ENCODE measurements around the gene FAM83F.
"Not testable (repeated sequence)": the region's sequence is repeated elsewhere in the genome, so short reads cannot be mapped to it uniquely, and the experiment has no call there.

The FAM83F gene

DNA sequence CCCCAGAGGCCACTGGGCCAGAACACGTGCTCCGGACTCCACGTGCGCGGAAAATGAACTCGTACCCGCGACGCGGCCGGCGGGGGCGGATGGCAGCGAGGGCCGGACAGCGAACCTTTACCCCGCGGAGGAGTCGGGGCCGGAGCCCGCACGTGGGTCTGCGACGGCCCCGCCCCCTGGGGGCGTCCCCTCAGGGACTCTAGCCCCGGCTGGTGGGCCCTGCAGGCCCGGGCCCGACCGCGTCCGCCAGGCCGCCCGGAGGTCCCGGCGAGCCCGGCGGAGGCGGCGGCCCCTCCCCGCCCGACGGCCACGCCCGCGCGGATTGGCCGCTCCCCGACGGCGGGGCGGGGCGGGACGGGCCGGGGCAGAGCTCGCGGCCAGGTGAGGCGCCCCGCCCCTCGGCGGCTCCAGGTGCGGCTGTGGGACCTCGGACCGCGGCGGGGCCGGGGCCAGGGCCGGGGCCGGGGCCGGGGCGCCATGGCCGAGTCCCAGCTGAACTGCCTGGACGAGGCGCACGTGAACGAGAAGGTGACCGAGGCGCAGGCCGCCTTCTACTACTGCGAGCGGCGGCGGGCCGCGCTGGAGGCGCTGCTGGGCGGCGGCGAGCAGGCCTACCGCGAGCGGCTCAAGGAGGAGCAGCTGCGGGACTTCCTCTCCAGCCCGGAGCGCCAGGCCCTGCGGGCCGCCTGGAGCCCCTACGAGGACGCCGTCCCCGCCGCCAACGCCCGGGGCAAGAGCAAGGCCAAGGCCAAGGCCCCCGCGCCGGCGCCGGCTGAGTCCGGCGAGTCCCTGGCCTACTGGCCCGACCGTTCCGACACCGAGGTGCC lies at the start of gene FAM83F:
FAM83F (plus strand) TSS at position 389 of the 827 bp plus-strand sequence; CDS start at position 478, 89 bp downstream.
- DNase-seq, result no peak

GRCh38 chr22:39946126-39946502 lies 48.6 kb upstream of the FAM83F start:
- DNase-seq, result no peak

DNA sequence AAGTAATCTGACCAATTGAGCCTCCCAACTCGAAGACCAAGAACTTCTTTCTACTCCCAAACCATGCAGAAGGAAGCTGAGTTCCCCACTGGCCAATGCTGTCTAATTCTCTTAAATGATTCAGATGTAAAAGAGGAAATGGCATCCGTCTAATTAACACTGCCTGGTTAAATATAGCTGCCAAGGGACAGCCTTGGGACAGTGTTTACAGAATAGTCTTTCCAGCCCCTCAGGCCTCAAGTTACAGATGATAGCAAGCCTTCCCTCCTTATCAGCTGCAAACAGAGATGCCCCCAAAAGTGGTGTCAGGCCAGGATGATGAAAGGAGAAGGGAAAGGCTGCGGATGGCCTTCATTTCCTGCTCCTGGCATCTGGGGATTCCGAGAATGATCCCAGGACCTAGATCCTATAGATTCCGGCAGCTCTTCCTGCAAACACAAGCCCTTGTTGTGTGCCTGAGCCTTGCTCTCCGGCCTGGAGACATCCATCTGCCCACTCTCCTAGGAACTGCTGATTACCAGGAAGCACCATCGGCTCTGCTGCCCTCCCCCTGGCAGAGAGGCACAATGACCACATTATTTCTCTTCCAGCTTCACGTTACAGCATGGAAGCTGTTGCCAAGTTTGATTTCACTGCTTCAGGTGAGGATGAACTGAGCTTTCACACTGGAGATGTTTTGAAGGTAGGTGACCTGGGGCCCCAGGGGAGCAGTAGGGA lies 48.1 kb upstream of the FAM83F start:
- DNase-seq, result no peak

DNA sequence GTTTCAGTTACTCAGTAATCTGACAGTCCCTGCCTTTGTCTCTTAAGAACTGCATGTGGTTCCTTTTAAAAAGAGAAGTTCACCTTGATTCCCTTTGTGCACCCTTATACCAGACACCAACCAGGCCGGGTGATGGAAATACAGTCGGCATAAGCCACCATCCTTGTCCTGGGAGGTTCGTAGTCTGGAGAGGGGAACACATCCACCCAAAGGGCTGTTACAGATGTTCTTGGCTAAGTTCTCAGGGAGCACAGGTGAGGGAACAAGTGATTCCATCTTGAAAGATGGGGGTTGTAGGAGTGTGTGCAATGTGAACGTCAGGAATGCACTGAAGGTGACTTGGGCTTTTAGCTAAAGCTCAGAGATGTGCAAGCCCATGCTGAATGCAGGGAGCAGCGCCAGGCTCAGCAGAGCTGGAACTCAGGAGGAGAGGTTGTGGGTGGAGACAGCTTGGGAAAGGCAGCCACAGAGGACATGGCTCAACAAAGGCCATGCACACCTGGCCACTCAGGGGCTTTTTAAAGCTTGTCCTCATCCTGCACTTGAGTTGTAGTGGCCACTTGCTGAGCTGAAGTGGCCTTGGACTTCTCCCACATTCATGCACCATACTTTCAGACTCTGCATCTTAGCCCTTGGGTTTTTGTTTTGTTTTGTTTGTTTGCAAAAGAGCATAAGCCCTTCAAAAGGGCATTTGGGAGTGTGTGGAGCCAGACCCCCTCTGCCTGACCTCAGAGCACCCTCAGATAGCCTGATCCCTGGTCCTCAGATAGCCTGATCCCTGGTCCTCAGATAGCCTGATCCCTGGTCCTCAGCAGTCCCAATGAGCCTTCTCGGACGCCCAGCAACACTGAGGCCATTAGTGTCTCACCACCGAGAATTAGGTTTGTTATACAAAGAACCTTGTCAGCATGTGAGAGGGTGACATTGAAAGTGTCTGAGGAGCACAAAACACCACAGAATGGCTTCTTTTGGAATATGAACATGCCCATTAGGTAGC lies 47.2 kb upstream of the FAM83F start:
- DNase-seq, result no peak

- DNase-seq, result no peak
Measured at GRCh38 chr22:39949964-39950737, 44.6 kb upstream of the FAM83F start.

DNA sequence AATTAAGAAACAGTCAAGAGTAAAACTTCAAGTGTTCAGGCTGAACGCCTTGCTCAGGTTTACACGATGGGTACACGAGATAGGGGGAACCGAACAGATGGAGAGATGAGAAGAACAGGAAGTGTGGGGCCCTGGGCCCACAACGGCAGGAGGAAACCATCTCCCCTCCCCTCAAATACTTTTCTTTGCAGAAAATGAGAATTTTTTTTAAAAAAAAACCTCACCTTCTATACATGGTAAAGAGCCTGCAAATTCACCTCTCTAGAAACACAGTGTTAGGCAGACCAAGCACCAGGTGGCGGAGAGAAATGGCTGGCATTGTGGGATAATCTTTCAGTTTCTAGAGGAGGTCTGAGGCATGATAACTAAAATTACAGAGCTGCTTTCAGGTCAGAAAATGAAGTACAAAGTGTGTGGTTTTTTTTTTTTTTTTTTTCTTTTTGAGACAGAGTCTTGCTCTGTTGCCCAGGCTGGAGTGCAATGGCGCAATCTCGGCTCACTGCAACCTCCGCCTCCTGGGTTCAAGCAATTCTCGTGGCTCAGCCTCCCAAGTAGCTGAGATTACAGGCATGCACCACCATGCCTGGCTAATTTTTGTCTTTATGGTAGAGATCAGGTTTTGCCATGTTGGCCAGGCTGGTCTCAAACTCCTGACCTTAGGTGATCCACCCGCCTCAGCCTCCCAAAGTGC lies 43.0 kb upstream of the FAM83F start:
- not testable (repeated sequence) for DNase-seq

DNA sequence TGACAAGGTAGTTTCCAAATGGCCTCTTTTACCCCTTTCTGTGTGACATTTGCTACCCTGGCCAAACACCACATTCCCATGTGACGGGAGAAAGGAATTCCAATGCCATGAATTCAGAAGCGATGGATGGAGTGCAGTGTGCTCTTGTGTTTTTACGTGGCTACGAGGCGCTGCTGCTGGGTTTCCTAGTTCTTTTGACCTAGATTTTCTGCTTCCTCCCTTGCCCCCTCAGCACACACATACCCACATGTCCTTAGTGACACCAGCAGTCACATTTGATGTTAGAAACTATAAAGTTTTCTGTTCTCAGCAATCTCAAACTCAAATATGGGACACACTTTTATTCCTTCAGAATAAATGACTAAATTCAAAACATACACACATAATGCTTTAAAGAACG lies 42.4 kb upstream of the FAM83F start:
- DNase-seq, result no peak

- DNase-seq, result no peak
Measured at GRCh38 chr22:39953101-39953500, 41.7 kb upstream of the FAM83F start.

DNA sequence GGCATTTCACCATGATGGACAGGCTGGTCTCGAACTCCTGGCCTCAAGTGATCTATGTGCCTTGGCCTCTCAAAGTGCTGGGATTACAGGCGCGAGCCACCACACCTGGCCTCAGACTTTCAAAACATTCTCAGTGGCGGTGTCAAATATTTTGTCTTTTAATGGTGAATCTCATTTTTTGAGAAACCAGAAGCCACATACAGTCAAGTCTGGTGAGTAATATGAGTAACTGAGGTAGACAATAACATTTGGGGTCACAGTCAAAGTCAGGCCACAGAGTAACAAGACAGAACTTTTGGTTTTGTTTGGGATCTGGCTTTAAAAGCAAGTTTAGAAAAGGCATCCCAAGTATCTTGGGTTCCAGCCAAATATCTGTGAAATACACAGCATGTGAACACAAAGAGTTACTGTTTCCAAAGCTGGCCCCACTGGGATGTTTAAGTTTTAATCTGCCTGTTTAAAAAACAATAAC lies 40.1 kb upstream of the FAM83F start:
- no peak for DNase-seq

- DNase-seq, result no peak
Measured at GRCh38 chr22:39955675-39956074, 39.1 kb upstream of the FAM83F start.

DNA sequence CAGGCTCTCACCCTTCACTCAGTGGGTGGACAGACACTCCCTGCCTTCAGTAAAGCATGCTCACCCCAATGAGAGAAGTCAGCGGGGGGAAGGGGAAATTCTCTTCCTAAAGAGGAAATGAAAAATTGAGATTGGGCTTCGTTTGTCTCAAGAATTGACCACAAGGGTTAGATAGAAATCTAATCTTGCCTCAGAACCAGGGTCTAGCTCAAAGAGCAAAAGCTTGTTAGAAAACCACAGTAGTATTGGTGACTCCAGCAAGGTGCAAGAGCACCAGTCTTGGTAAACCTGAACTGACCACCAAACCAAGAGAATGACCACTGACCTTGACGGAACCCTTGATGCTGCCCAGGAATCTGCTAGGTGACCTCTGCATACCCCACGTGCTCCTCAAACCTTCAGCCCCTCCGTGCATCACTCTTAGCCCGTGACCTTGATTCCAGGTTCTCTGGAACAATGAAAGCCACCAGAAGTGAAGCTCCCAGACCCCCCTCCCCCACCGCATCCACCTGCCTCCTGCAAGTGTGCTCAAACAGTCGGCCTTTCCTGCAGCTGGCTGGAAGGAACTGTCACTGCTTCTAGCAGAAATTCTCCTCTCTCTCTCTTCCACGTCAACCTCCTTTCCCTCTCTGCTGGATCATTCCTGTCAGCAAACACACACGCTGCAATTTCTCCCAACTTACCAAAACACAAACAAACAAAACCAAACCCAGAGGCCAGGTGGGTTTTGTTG lies 37.7 kb upstream of the FAM83F start:
- DNase-seq, result no peak

DNA sequence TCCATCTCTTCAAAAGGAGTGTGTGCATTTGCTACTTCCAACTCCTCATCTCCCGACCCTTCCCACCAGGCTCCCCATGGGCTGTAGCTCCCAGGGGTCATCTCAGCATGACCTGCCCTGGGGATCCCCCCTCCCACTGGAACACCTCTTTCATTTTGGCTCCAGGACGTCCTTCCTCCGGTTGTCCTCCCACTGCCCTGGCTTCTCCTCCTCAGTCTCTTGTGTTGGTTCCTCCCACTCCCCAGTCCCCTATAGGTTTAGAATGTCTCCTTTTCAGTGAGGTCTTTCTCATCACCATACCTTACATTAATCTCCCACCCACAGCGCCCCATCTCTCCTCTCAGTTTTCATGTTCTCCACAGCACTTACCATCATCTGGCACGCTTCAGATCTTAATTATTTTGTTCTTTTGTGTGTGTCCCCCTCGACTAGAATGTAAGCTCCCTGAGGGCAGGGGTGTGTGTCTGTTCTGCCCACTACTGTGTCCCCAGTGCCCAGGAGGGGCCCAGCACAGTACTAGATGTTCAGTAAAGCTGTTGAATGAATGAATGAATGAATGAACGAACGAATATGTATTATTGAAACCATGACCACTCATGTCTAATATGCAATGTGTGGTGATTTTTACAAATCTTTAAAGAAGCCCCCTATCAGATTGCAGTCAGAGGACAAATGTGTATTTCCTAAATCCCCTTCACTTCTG lies 36.6 kb upstream of the FAM83F start:
- no peak for DNase-seq

DNA sequence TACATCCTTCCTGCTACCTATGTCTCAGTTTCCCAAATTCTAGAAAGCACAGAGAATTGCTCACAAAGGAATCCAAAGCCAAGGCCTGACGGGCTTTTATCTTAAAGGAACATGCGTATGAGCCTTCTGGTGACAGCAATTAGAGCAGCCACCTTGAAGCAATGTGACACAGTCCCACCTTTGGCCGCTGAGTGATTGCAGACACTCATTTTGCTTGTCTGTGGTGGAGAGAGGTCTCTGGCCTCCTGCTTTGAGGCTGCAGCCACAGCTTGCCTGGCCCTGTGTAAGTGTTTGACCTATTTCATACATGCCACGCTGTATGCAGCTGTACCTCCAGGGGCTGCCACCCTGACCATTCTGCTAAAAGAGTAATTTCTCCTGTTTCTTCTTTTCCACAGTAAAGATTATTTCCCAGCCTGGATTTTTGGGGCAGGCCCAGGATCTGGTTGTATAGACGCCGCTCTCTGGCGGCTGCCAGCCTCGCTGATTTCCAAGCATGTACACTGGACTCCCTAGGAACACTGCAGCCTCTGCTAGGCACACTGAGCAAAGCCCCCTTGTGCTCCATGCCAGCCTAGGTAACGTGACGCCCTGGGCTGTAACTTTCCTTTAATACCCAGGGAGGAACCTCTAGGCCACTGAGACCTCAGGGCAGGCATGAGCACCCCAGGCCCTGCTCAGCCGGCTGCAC lies 35.7 kb upstream of the FAM83F start:
- DNase-seq, result no peak

DNA sequence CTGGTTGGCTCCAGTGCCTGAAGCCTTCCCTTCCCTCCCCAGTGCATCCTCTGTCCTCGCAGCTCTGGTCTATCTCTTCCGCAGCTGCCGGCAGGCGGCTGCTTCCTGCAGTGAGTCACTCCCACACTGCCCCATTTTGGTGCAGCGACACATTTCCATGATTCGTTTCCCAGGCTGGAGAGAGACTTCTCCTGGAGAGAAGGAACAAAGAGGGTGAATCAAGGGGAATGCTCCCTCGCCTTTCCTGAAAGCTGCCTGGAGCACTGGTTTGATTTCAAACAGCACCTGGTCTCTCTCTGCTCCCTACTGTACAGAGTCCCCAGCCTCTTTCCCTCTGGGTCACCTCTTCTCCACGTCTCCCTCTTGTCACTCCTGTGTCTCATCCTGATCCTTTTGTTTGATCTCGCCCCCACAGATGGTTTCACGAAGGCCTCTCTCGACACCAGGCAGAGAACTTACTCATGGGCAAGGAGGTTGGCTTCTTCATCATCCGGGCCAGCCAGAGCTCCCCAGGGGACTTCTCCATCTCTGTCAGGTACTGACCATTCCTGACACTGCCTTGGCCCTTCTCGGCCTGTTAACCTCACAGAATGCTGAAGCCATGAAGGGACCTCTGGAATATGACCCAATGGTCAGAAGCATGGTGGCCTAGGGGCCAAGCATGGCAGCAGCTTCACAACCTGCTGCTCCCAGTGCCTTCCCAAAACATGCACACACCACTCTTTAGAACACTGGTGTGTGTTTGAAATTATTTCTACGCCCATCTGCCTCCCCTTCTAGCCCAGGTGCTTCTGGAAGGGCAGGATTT lies 34.9 kb upstream of the FAM83F start, which contains the start of gene TMA7B:
TMA7B (plus strand) TSS at position 758 of the 808 bp plus-strand sequence. CDS start 3,978 bp downstream, outside the sequence.
- DNase-seq, result no peak

DNA sequence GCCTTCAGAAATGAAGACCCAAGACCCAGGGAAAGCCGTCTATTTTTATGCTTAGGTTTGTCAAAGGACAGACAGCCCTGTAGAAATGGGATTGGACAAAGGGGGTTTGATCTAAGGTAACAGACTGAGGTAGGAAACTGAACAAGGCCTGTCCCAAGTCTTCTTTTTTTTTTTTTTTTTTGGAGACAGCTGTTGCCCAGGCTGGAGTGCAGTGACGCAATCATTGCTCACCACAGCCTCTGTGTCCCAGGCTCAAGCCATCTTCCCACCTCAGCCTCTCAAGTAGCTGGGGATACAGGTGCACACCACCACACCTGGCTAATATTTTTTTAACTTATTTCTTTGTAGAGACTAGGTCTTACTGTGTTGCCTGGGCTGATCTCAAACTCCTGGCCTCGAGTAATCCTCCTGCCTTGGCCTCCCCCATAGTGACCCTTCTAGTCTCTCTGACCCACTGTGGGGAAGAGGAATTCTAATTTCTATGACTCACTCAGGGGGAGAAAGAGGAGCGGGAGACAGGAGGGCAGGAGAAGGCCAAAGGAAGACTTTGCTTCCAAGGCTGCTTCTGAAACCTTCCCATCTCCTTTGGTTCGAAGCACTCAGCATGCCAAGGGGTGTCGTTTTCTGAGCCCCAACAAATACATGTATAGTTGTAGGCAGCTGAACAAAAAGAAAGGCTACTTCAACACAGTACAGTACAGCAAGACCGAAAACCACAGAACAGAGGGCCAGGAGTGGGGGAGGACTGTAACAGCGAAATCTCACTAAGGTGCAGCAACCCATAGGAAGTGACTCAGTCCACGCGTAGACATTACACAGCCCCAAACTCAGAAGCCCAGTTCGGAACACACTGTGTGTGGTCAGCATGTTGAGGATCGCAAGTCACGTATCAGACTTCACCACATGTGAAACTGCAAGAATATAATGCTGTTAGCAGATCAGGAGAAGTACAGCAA lies 33.7 kb upstream of the FAM83F start:
- no peak for DNase-seq

DNA sequence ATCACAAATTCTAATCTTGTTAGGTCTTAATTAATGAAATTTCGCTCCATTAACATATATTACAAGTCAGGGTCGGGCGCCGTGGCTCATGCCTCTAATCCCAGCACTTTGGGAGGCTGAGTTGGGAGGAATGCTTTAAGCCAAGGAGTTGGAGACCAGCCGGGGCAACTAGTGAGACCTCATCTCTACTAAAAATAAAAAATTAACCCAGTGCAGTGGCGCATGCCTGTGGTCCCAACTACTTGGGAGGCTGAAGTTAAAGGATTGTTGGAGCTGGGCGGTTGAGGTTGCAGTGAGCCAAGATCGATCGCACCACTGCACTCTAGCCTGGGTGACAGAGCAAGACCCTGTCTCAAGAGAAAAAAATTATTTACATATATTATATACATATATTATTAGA lies 32.7 kb upstream of the FAM83F start:
- DNase-seq, result no peak

GRCh38 chr22:39965748-39966147 lies 29.0 kb upstream of the FAM83F start:
- DNase-seq, result no peak
